ENCODE results near the gene RASSF7. TPM values are rescaled to one million over a fixed set of nuclear protein-coding genes. Genes with fewer than 3 reads are reported as not detected.

The RASSF7 gene
- polyA plus RNA-seq, 2 of the 4 experiments (the other 2 are of a cell fraction): 18.4 to 30.7 TPM

DNA sequence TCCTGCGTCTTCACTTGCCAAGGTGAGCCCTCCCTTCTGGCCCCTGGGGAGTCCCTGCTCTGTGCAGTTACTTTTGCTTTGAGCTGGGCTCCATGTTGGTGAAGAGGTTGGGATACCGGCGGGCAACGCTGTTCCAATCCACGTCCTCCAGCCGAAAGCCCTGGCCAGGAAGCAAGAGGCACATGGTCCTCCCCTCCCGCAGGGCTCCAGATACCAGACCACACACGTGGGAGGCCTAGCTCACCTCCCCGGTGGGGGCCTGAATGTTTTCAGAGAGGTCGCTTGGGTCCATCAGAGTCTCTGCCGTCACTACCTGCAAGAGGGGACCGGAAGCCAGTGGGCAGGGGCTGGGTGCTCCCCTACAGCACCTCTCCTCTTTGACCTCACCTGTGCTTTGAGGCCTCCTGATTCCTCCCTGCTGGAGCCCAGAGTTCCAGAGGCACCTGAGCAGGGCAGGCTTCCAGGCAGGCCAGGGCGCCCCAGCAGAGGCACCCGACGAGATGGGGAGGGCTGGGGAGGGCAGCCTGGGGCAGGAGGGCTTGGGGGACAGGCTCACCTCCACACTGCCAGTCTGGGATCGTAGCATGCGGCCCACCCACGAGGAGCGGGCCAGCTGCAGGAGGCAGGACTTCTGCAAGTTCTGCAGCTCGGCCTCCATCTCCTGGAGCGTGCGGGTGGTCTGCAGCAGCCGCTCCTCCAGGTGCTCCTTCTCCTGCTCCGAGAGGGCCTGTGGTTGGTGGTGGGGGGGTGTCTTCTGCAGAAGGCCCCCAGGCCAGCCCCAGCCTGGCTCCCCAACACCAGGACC lies 3.2 kb upstream of the RASSF7 start:
- no peaks in the 10 kb centered on the region for H3K9me3 ChIP-seq
- ChIA-PET CTCF (interaction anchor here (1.0 to 5.9 kb wide), 8 partner anchors 9 to 197 kb away, joined by 3 to 66 read pairs (median 7); partner anchors contain the start of gene TMEM80), POLR2A (no interaction called here)
- peaks cover 33% of the 10 kb centered on the region for H3K4me1 ChIP-seq
- TF ChIP-seq, protein P1, sequence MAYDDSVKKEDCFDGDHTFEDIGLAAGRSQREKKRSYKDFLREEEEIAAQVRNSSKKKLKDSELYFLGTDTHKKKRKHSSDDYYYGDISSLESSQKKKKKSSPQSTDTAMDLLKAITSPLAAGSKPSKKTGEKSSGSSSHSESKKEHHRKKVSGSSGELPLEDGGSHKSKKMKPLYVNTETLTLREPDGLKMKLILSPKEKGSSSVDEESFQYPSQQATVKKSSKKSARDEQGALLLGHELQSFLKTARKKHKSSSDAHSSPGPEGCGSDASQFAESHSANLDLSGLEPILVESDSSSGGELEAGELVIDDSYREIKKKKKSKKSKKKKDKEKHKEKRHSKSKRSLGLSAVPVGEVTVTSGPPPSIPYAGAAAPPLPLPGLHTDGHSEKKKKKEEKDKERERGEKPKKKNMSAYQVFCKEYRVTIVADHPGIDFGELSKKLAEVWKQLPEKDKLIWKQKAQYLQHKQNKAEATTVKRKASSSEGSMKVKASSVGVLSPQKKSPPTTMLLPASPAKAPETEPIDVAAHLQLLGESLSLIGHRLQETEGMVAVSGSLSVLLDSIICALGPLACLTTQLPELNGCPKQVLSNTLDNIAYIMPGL (CRISPR knock-in tag; IDR thresholded peaks at IDR 0.05; ENCODE audit: borderline replicate concordance): no peak
- TF ChIP-seq EP300 (IDR thresholded peaks at IDR 0.05): no peak
- TF ChIP-seq, protein P2, sequence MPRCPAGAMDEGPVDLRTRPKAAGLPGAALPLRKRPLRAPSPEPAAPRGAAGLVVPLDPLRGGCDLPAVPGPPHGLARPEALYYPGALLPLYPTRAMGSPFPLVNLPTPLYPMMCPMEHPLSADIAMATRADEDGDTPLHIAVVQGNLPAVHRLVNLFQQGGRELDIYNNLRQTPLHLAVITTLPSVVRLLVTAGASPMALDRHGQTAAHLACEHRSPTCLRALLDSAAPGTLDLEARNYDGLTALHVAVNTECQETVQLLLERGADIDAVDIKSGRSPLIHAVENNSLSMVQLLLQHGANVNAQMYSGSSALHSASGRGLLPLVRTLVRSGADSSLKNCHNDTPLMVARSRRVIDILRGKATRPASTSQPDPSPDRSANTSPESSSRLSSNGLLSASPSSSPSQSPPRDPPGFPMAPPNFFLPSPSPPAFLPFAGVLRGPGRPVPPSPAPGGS (IDR thresholded peaks at IDR 0.05): no peak
- no peak for TF ChIP-seq EHMT2 (IDR thresholded peaks at IDR 0.05; ENCODE audit: low read depth)
- no peak for TF ChIP-seq ESRRA (IDR thresholded peaks at IDR 0.05; ENCODE audit: borderline replicate concordance, low read length)
- TF ChIP-seq, protein P3, sequence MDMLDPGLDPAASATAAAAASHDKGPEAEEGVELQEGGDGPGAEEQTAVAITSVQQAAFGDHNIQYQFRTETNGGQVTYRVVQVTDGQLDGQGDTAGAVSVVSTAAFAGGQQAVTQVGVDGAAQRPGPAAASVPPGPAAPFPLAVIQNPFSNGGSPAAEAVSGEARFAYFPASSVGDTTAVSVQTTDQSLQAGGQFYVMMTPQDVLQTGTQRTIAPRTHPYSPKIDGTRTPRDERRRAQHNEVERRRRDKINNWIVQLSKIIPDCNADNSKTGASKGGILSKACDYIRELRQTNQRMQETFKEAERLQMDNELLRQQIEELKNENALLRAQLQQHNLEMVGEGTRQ (IDR thresholded peaks at IDR 0.05): no peak
- TF ChIP-seq POLR2AphosphoS2 (conservative IDR thresholded peaks at IDR 0.05; ENCODE audit: low read length): no peak
- TF ChIP-seq CHD2 (IDR thresholded peaks at IDR 0.05; ENCODE audit: low read length, partially characterized antibody): no peak
- TF ChIP-seq RFX5 (IDR thresholded peaks at IDR 0.05): no peak
- H3K4me2 ChIP-seq: no peak overlapping the region
- FAIRE-seq (no peak), DNase-seq (ENCODE audit: low read depth in 1 of 2, low spot score in 1 of 2) (no peak), ATAC-seq (no peak)
- no peak overlapping the region for H3K4me3 ChIP-seq
- WGBS (ENCODE audit: missing lambda C conversion rate): 92% methylated on average over 15 of the region's 24 CpGs
- no peak overlapping the region for H3K27ac ChIP-seq

DNA sequence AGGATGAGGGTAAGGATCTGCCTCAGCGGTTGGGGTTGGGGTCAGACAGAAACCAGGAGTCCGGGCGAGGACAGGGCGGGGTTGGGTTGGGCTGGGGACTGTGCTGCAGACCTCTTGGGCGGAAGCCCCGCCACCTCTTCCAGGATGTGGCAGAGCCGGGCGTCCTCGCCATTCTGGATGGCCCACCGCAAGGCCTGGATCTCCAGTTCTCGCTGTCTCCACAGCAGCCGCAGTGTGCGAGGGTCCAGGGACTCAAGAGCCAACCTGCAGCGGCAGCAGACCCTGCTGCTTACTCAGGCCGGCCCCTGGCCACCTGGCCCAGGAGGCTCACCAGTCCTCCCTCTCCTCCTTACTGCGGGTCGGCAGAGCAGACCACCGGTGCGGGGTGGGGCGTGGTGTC lies 2.3 kb upstream of the RASSF7 start:
- no peak for FAIRE-seq
- no peak overlapping the region for H3K27ac ChIP-seq
- TF ChIP-seq FOXS1 (CRISPR knock-in tag; IDR thresholded peaks at IDR 0.05): no peak
- TF ChIP-seq CBX2 (IDR thresholded peaks at IDR 0.05; ENCODE audit: borderline replicate concordance, low read depth): no peak
- TF ChIP-seq ZFP36 (IDR thresholded peaks at IDR 0.05; ENCODE audit: borderline replicate concordance, partially characterized antibody): no peak
- TF ChIP-seq CHD2 (IDR thresholded peaks at IDR 0.05; ENCODE audit: low read length, partially characterized antibody): no peak
- POLR2A ChIA-PET: no interaction called here
- peaks cover 35% of the 10 kb centered on the region for H3K4me1 ChIP-seq
- CTCF ChIA-PET: interaction anchor here (1.0 to 5.9 kb wide), 2 partner anchors 8 to 138 kb away, joined by 4 to 66 read pairs; no protein-coding TSS in a partner anchor
- 90% methylated on average over 14 of the region's 20 CpGs for WGBS (ENCODE audit: missing lambda C conversion rate)
- H3K4me2 ChIP-seq: no peak overlapping the region
- no peak for DNase-seq (ENCODE audit: low read depth in 1 of 2, low spot score in 1 of 2)
- no peaks in the 10 kb centered on the region for H3K9me3 ChIP-seq
- no peak for ATAC-seq
- H3K4me3 ChIP-seq: no peak overlapping the region

DNA sequence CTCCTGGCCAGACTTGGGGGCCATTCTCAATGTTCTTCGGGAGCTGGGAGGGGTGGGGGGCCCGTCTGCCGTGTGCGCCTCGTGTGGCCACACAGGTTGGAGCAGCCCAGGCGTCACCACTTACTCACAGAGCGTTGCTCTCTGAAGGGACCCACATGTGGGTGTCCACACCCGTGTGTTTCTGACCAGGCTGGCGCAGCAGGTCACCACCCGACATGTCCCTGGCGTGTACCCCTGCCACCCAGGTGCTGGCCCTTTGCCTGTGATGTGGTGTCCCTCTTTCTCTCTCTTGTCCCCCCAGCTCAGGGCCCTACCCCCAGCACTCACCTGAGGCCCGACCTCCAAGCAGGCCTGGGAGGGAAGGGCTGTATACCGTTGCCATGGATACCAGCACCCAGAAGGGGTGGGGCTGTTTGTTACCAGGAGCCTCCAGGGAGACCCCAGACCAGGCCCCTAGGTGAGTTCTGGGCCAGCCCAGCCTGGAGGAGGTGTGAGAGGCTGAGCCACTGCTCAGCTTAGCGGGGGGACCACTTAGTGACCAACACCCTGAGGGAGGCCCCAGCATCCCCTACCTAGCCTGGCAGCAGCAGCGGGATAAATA lies 1.6 kb upstream of the RASSF7 start:
- CTCF ChIA-PET: interaction anchor here (1.3 kb wide), 1 partner anchor 41 kb away, joined by 3 read pairs; no protein-coding TSS in a partner anchor
- no peak for FAIRE-seq
- TF ChIP-seq, protein P4, sequence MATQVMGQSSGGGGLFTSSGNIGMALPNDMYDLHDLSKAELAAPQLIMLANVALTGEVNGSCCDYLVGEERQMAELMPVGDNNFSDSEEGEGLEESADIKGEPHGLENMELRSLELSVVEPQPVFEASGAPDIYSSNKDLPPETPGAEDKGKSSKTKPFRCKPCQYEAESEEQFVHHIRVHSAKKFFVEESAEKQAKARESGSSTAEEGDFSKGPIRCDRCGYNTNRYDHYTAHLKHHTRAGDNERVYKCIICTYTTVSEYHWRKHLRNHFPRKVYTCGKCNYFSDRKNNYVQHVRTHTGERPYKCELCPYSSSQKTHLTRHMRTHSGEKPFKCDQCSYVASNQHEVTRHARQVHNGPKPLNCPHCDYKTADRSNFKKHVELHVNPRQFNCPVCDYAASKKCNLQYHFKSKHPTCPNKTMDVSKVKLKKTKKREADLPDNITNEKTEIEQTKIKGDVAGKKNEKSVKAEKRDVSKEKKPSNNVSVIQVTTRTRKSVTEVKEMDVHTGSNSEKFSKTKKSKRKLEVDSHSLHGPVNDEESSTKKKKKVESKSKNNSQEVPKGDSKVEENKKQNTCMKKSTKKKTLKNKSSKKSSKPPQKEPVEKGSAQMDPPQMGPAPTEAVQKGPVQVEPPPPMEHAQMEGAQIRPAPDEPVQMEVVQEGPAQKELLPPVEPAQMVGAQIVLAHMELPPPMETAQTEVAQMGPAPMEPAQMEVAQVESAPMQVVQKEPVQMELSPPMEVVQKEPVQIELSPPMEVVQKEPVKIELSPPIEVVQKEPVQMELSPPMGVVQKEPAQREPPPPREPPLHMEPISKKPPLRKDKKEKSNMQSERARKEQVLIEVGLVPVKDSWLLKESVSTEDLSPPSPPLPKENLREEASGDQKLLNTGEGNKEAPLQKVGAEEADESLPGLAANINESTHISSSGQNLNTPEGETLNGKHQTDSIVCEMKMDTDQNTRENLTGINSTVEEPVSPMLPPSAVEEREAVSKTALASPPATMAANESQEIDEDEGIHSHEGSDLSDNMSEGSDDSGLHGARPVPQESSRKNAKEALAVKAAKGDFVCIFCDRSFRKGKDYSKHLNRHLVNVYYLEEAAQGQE (IDR thresholded peaks at IDR 0.05): no peak
- TF ChIP-seq, protein P5, sequence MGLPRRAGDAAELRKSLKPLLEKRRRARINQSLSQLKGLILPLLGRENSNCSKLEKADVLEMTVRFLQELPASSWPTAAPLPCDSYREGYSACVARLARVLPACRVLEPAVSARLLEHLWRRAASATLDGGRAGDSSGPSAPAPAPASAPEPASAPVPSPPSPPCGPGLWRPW (IDR thresholded peaks at IDR 0.05): no peak
- TF ChIP-seq HOXB13 (CRISPR knock-in tag; IDR thresholded peaks at IDR 0.05; ENCODE audit: low read depth) (no peak), MAZ (IDR thresholded peaks at IDR 0.05; ENCODE audit: borderline replicate concordance, low read depth, low read length) (no peak), KDM5A (IDR thresholded peaks at IDR 0.05) (no peak), PHF8 (IDR thresholded peaks at IDR 0.05; ENCODE audit: borderline replicate concordance, low read depth) (no peak), POLR2A (IDR thresholded peaks at IDR 0.05; ENCODE audit: low read length) (no peak), JUNB (IDR thresholded peaks at IDR 0.05) (no peak), FOSL2 (IDR thresholded peaks at IDR 0.05) (no peak), FOSL2 (CRISPR knock-in tag; IDR thresholded peaks at IDR 0.05) (no peak)
- TF ChIP-seq, protein P1 (CRISPR knock-in tag; IDR thresholded peaks at IDR 0.05; ENCODE audit: borderline replicate concordance): no peak

More for the DNA sequence above, 1.6 kb upstream of the RASSF7 start:
- Histone ChIP-seq H3K4me3 (no peak overlapping the region), H3K4me2 (peak overlapping the region; percentile 86; the same call in 2 of the 3 replicates), H3K4me1 (peaks cover 34% of the 10 kb centered on the region), H3K9me3 (no peaks in the 10 kb centered on the region), H3K27ac (no peak overlapping the region)
- POLR2A ChIA-PET: no interaction called here
- no peak for DNase-seq (ENCODE audit: low read depth in 1 of 2, low spot score in 1 of 2)
- WGBS (ENCODE audit: missing lambda C conversion rate): 90% methylated on average over 9 of the region's 15 CpGs
- no peak for ATAC-seq
